Measurements from ENCODE around the gene CDK5R1.
A peak's percentile ranks its signal among the peaks of the same experiment; 100 is the strongest.

CDK5R1 gene

GRCh38 chr17:32475258-32475657 is 11.5 kb upstream of the CDK5R1 start:
- DNase-seq = no peak

GRCh38 chr17:32477220-32477619 is 9.6 kb upstream of the CDK5R1 start:
- DNase-seq = no peak

GRCh38 chr17:32479074-32479617 is 7.6 kb upstream of the CDK5R1 start:
- DNase-seq = no peak

GRCh38 chr17:32481193-32481592 is 5.6 kb upstream of the CDK5R1 start:
- no peak for DNase-seq

- no peak for DNase-seq
These were observed 4.0 kb upstream of the CDK5R1 start for GRCh38 chr17:32482568-32483320.

DNA sequence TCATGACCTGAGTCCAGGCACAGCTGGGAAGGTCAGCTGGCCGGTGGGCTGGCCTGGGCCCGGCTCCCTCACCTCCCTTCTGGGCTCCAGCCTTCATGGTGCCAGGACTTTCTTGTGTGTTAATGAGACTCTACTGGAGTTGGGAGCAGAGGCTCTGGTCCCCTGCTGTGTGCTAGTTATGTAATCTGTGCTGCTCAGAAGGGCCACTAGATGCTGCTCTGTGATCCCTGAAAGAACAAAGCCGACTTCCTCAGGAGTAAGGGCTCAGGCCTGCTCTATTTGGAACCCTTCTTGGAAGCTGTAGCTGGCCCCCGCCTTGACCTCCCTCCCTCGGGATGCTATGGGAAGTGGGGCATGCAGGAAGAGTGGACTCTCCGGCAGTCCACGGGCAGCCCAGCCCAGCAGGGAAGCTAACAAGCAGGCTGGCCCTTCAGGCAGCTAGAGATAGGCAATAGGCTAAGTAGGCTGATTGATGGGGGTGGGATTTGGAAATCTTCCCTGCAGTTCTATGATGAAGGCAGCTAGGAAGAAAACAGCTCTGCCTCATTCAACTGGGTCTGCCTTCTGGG is 3.3 kb upstream of the CDK5R1 start:
- DNase-seq = peak; percentile 67

DNA sequence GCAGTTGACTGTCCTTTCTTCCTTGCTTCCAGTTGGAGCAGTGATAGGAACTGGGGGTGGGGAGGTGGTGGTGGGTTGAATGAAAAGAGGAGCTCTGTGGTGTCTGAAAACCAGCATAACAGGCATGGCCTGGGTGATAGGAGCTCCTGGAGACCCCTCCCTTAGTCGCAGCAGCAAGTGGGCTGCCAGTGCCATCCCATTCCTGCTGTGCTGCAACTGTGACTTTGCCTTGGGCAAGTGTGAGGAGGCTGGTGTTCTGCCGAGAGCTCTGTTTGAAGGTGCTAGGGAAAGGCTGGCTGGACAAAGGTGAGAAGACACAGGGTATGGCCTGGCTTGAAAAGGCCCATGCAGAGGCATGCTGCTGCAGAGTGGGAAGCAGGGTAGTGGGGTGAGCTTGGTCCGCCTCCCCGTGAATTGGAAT is 2.7 kb upstream of the CDK5R1 start:
- DNase-seq = no peak

DNA sequence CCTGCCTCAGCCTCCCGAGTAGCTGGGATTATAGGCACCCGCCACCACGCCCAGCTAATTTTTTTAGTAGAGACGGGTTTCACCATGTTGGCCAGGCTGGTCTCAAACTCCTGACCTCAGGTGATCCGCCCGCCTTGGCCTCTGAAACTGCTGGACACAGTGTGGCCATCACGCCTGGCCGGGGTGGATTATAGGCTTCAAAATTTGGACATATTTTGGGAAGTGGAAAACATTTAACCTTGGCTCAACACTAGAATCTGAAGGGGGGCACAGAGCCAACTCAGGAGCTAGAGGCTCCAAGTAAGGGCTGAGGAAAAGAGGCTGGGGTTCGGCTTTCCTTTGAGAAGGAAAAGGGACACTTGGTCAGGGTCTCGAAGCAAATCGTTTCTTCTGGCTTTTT is 2.2 kb upstream of the CDK5R1 start:
- no peak for DNase-seq

DNA sequence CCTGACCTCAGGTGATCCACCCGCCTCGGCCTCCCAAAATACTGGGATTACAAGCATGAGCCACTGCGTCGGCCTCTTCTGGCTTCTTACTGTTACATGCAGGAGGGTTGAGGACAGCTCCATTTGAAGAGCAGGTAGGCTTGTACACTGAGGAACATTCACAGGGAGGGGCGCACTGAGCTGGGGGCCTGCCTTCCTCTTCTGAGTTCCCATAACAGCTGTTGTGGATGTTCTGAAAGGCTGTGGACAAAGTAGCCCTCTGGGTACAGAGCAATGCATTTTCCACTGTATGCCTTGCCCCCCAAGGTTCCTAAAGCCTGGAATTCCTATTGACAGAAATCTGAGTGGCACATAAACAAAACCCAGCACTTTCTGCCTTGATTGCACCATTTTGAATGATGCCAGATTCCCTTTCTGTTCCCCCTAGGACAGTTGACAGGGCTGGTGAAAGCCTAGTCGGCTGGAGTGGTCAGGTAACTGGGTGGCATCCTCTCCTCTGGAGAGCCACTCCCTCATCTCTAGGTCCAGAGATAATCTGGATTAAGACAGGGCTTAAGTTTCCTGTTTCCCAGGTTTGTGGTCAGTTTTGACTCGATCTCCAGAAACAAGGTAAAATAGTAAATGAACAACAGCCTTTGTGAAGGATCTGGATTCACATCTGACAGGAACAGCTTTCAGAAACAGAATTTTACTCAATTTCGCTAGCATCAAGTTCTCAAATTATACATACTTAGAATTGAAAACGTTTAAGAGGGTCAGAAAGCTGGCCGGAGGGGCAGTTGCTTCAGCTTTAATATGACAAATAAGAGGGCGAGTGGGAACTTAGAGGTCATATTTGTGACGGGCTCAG is 1.3 kb upstream of the CDK5R1 start:
- no peak for DNase-seq

DNA sequence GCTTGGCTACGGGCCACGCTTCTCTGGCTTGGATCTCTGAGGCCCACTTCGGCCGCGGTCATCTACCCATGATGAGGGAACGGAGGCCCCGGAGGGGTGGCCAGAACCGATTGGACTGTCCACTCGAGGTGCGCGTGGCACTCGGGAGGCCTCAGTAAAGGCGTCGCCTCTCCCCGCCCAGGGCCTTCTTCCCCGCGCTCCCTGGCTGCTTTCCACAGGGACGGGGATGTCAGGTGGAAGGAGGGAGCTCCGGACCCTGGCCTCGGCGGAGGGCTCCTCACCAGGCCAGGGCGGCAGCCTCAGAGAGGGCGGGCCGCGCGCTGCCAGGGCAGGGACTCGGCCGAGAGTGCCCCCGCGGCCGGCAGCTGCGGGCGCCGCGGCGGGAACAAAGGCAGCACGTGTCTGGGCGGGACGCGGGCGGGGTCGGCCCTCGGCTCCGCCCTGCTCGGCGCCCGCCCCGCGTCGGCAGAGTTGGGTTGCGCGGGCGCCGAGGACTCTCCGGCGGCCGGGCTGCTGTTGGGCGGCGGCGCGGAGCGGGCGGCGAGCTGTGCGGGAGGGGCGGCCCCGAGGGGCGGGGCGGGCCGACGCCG is 587 bp upstream of the CDK5R1 start:
- peak; percentile 76 for DNase-seq

- no peak for DNase-seq
These were observed 832 bp downstream of the CDK5R1 start for GRCh38 chr17:32487473-32488176.

GRCh38 chr17:32488177-32488542 is 1.4 kb downstream of the CDK5R1 start:
- DNase-seq = no peak

- DNase-seq = no peak
These were observed 1.9 kb downstream of the CDK5R1 start for GRCh38 chr17:32488604-32489180.

- DNase-seq = no peak
These were observed 2.7 kb downstream of the CDK5R1 start for GRCh38 chr17:32489320-32490100.

- DNase-seq = no peak
These were observed 3.3 kb downstream of the CDK5R1 start for GRCh38 chr17:32490101-32490482.

- DNase-seq = no peak
These were observed 4.8 kb downstream of the CDK5R1 start for GRCh38 chr17:32491371-32492263.

GRCh38 chr17:32492264-32492589 is 5.4 kb downstream of the CDK5R1 start:
- no peak for DNase-seq

- DNase-seq = no peak
These were observed 6.0 kb downstream of the CDK5R1 start for GRCh38 chr17:32492648-32493289.

- DNase-seq = no peak
These were observed 6.8 kb downstream of the CDK5R1 start for GRCh38 chr17:32493571-32493970.

DNA sequence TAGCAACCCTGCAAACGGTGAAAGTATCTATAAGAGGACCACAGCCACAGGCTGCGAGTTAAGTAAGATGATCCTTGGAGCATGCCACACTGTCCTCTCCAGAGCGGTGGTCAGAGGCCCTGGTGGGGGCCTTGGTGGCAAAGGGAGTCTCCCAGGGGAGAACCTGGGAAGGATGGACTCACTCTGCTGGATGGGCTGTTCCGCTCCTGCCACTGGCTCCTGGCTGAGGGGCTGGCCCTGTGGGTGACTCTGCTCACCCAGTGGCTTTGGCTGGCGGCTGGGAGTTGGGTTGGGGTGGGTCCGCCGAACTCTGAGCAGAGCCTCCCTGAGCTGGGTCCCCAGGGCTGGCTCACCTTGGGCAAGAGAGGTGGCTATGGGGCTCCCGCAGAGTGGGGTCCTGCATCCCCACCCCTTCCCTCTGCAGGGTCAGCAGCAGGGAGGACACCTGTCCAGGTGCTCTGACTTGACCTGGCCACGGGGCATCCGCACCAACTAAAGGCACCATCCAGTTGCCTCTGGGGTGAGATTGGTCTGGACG is 7.3 kb downstream of the CDK5R1 start:
- no peak for DNase-seq
